ENCODE results near the gene XIST.
"Not testable (repeated sequence)": the region's sequence is repeated elsewhere in the genome, so short reads cannot be mapped to it uniquely, and the experiment has no call there.

The XIST gene

GRCh38 chrX:73792511-73792910, 60.0 kb downstream of the XIST start:
- not testable (repeated sequence) for DNase-seq

- no peak for DNase-seq
Measured at GRCh38 chrX:73785493-73785892, 67.0 kb downstream of the XIST start.

Measured in midbrain (tissue), 1 donor.